Transverse colon (tissue), 4 donors: ENCODE results near the gene HMGXB3. TPM values are rescaled to one million over a fixed set of nuclear protein-coding genes. Genes with fewer than 3 reads are reported as not detected.

Experiments
- DNase-seq: peaks from one replicate; pipeline ENCODE4 v3.0.0-alpha.2; 2019
- H3K27ac ChIP-seq, 4 donors: fragments of 200-600 bp; sonication (generic); 2 replicates each; pipeline ENCODE4 v1.5.1; 2016 to 2018; ENCODE audit warnings: inconsistent platforms in 4 of 4
- H3K27me3 ChIP-seq: fragments of 200-600 bp; sonication (generic); 2 replicates; pipeline ENCODE4 v1.5.1; 2017; ENCODE audit warnings: inconsistent platforms
- H3K36me3 ChIP-seq, 4 donors: fragments of 200-600 bp; sonication (generic); 2 replicates each; pipeline ENCODE4 v1.5.1; 2017 to 2019; ENCODE audit warnings: inconsistent platforms in 4 of 4
- H3K4me1 ChIP-seq, 4 donors: fragments of 200-600 bp; sonication (generic); 2 replicates each; pipeline ENCODE4 v1.5.1; 2017 to 2020; ENCODE audit warnings: inconsistent platforms in 4 of 4
- H3K4me3 ChIP-seq, 4 donors: fragments of 200-600 bp; sonication (generic); 1 replicate in 1 of 4; 2 replicates in 3 of 4; pipeline versions ENCODE4 v1.5.1 to v1.6.1; 2017 to 2019; ENCODE audit warnings: inconsistent platforms in 4 of 4
- H3K9me3 ChIP-seq, 2 donors: fragments of 200-600 bp; sonication (generic); 2 replicates each; pipeline ENCODE4 v1.5.1; 2017 to 2019; ENCODE audit warnings: inconsistent platforms in 2 of 2
- CTCF ChIP-seq, 5 experiments: fragments of 200-600 bp in 3 of 5; fragments of 450-650 bp in 2 of 5; sonication (generic) in 3 of 5; IDR thresholded peaks; 1 replicate in 2 of 5; 2 replicates in 3 of 5; pipeline ENCODE4 v1.5.1; 2016 to 2017; ENCODE audit warnings: antibody characterized with exemption in 5 of 5, inconsistent platforms in 3 of 5, mild to moderate bottlenecking in 2 of 5, moderate library complexity in 1 of 5
- EP300 ChIP-seq: sonication (generic); formaldehyde crosslinking; IDR thresholded peaks from one replicate; pipeline ENCODE4 v1.6.1; 2017; ENCODE audit warnings: antibody characterized with exemption, low read depth
- POLR2A ChIP-seq: fragments of 450-650 bp; IDR thresholded peaks from one replicate; pipeline ENCODE4 v1.6.1; 2016; ENCODE audit warnings: antibody characterized with exemption, mild to moderate bottlenecking, moderate library complexity
- POLR2AphosphoS5 ChIP-seq, 3 donors: sonication (generic); formaldehyde crosslinking; IDR thresholded peaks; one replicate each; pipeline ENCODE4 v1.6.1; 2016; ENCODE audit warnings: antibody characterized with exemption in 3 of 3
- WGBS, 2 donors: methylation state at CpG; one replicate each; pipeline ENCODE4 v1.1.5; 2018; ENCODE audit warnings: low coverage in 1 of 2; 5-methylcytosine and 5-hydroxymethylcytosine counted together
- in situ Hi-C, 4 donors: fragments of 200-750 bp; cut with MboI; loops; one replicate each; pipeline versions ENCODE4 v1.15.0 to v1.15.1; 2017; ENCODE audit warnings: low sequenced_read_pairs in 3 of 4, low pct_ligation_motif_present in 1 of 4, low pct_unique_long_range_greater_than_20kb in 1 of 4
- intact Hi-C: fragments of 100-400 bp; cut with DNase I; formaldehyde crosslinking; loops from one replicate; pipeline ENCODE4 v1.15.1; 2023; ENCODE audit warnings: low total_unique reads
- total RNA-seq, 4 donors: library from RNA; depleted of rRNA; stranded (reverse); fragments of >200 nt; gene quantifications; one replicate each; pipeline ENCODE4 v1.1.0, GENCODE V29; 2016

Gene HMGXB3
- total RNA-seq, 4 donors from 2014 or later, result 29.9 to 93.5 (median 38.1) TPM

DNA sequence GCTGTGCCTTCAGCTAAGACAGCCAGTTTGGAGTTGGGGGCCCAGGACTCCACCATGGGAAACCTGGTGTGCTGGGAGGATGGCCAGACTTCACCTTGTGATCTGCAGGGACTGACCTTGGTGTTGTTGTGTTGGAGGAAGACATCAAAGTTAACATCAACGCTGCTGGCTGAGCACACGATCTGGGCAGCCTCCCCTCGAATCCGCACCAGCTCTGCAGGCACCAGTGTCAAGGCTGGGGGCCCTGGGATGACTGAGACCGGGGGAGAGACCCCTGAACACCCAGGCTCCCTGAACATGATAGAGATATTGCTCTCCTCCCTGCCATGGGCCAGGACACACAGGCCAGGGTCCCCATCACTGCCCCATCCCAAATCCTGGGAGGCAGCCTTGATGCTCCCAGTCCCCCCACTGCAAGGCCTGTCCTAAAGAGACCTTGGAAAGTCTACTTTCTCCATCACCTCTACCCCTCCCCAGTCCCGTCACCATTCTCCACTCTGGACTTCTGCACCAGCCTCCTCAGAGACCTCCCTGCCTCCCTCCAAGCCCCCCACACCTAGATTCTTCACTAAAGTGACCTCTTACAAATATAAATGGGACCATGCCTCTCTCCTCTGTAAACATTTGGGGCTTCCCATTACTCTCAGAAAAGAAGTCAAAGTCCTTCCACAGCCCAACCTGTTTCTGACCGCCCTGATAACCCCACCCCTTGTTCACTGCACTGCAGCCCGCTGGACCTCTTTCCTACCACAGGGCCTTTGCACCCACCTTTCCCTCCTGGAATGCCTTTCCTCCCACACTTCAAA lies 77.7 kb downstream of the HMGXB3 start:
- intact Hi-C loops, result loop anchor here (10.0 kb wide), 1 partner anchor 1907 kb away; no protein-coding TSS in a partner anchor
- Histone ChIP-seq H3K9me3 (no peaks in the 10 kb centered on the region), H3K4me3 (no peak overlapping the region), H3K4me1 (no peaks in the 10 kb centered on the region), H3K36me3 (no peaks in the 10 kb centered on the region), H3K27me3 (no peaks in the 10 kb centered on the region), H3K27ac (no peak overlapping the region)
- in situ Hi-C loops, result no loop called here
- WGBS, 2 donors, result 93 to 95% methylated on average over 3 to 8 of the region's 8 CpGs
- no peak for DNase-seq
- TF ChIP-seq CTCF (IDR thresholded peaks at IDR 0.05), result no peak

GRCh38 chr5:150078802-150079689 lies 78.5 kb downstream of the HMGXB3 start:
- in situ Hi-C loops (no loop called here), intact Hi-C loops (loop anchor here (10.0 kb wide), 1 partner anchor 1906 kb away; no protein-coding TSS in a partner anchor)
- no peak overlapping the region for H3K4me3 ChIP-seq
- TF ChIP-seq POLR2A (no peak), EP300 (no peak), CTCF (IDR thresholded peaks at IDR 0.05) (no peak), POLR2AphosphoS5 (IDR thresholded peaks at IDR 0.05) (no peak)
- no peak for DNase-seq
- no peaks in the 10 kb centered on the region for H3K9me3 ChIP-seq
- H3K36me3 ChIP-seq, result no peaks in the 10 kb centered on the region
- WGBS, 2 donors, result 89 to 91% methylated on average over 4 to 7 of the region's 7 CpGs
- no peaks in the 10 kb centered on the region for H3K27me3 ChIP-seq
- H3K27ac ChIP-seq, result no peak overlapping the region
- no peaks in the 10 kb centered on the region for H3K4me1 ChIP-seq

DNA sequence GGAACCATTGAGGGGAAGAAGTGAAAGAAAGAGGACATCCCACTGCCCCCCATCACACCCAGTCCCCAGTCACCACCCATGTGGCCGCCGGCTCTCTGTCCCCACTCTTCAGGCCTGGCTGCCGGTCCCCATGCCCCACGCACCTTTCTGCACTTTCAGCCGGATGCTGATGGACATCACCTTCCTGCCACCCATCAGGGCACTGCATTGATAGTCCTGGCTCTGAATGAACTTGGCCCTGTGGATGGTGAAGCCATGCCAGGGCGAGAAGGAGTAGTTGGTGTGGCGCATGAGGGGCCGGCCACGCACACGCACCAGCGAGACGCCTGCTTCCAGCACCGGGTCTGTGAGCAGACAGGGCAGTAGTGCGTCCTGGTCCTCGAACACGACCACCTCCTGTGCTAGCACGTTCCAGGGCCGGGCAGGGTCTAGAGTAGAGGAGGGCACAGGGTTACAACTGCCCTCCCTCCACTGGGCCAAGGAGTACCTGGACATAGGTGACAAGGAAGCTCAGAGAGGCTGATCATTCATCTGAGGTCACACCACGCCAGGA lies 79.4 kb downstream of the HMGXB3 start:
- TF ChIP-seq CTCF (IDR thresholded peaks at IDR 0.05) (no peak), POLR2AphosphoS5 (IDR thresholded peaks at IDR 0.05) (no peak)
- Histone ChIP-seq H3K9me3 (no peaks in the 10 kb centered on the region), H3K27me3 (no peaks in the 10 kb centered on the region), H3K4me3 (no peak overlapping the region), H3K36me3 (no peaks in the 10 kb centered on the region), H3K4me1 (no peaks in the 10 kb centered on the region), H3K27ac (no peak overlapping the region)
- intact Hi-C loops, result loop anchor here (10.0 kb wide), 1 partner anchor 1905 kb away; no protein-coding TSS in a partner anchor
- 94% methylated on average over 19 of the region's 19 CpGs; no CpG with 5 or more reads in 1 of the 2 donors for WGBS, 2 donors
- DNase-seq, result no peak
- in situ Hi-C loops, result no loop called here
